NCI-H748 (cell line): ENCODE results near the gene CNPPD1.

Experiments used
- DNase-seq: peaks from one replicate; lab custom pipeline; 2025; ENCODE audit not compliant: unreplicated experiment; lab: John Stamatoyannopoulos, UW

Gene CNPPD1

GRCh38 chr2:219123356-219124135, 53.2 kb downstream of the CNPPD1 start:
- no peak for DNase-seq

GRCh38 chr2:219122202-219122980, 54.3 kb downstream of the CNPPD1 start:
- no peak for DNase-seq
